NCI-H510A (cell line): ENCODE results near the gene ARHGAP26.
A peak's percentile ranks its signal among the peaks of the same experiment; 100 is the strongest.

ENCODE experiments used
- DNase-seq: peaks from one replicate; lab custom pipeline; 2025; lab: John Stamatoyannopoulos, UW

The ARHGAP26 gene

GRCh38 chr5:143206196-143207053 is 436.2 kb downstream of the ARHGAP26 start:
- no peak for DNase-seq

- no peak for DNase-seq
Measured at GRCh38 chr5:143207058-143207457, 436.9 kb downstream of the ARHGAP26 start.

- no peak for DNase-seq
Measured at GRCh38 chr5:143207563-143208364, 437.6 kb downstream of the ARHGAP26 start.

GRCh38 chr5:143208365-143208641 is 438.1 kb downstream of the ARHGAP26 start:
- no peak for DNase-seq

GRCh38 chr5:143208781-143209510 is 438.8 kb downstream of the ARHGAP26 start:
- DNase-seq = no peak

GRCh38 chr5:143209881-143210395 is 439.8 kb downstream of the ARHGAP26 start:
- no peak for DNase-seq

GRCh38 chr5:143210576-143210975 is 440.4 kb downstream of the ARHGAP26 start:
- DNase-seq = no peak

- DNase-seq = no peak
Measured at GRCh38 chr5:143212261-143212660, 442.1 kb downstream of the ARHGAP26 start.

- DNase-seq = no peak
Measured at GRCh38 chr5:143213231-143213850, 443.2 kb downstream of the ARHGAP26 start.

- no peak for DNase-seq
Measured at GRCh38 chr5:143213851-143214363, 443.7 kb downstream of the ARHGAP26 start.

GRCh38 chr5:143214458-143214857 is 444.3 kb downstream of the ARHGAP26 start:
- DNase-seq = no peak

- no peak for DNase-seq
Measured at GRCh38 chr5:143214890-143215289, 444.7 kb downstream of the ARHGAP26 start.

- no peak for DNase-seq
Measured at GRCh38 chr5:143215690-143216089, 445.5 kb downstream of the ARHGAP26 start.

- no peak for DNase-seq
Measured at GRCh38 chr5:143216211-143216610, 446.0 kb downstream of the ARHGAP26 start.

GRCh38 chr5:143217065-143217803 is 447.1 kb downstream of the ARHGAP26 start:
- no peak for DNase-seq

GRCh38 chr5:143217804-143218160 is 447.6 kb downstream of the ARHGAP26 start:
- no peak for DNase-seq

- peak; percentile 82 for DNase-seq
Measured at GRCh38 chr5:143218517-143219170, 448.5 kb downstream of the ARHGAP26 start.

- no peak for DNase-seq
Measured at GRCh38 chr5:143219696-143220095, 449.5 kb downstream of the ARHGAP26 start.

GRCh38 chr5:143220748-143221251 is 450.6 kb downstream of the ARHGAP26 start:
- no peak for DNase-seq
